GM12874 (cell line): ENCODE measurements around the gene APOM.

Experiments
- CTCF ChIP-seq: IDR thresholded peaks from 2 replicates; pipeline ENCODE4 v1.5.1; 2011; ENCODE audit warnings: low read depth, mild to moderate bottlenecking, control low read depth, low read length, moderate library complexity; ENCODE audit not compliant: insufficient read depth

Gene APOM

GRCh38 chr6:31632279-31632946 is 23.3 kb upstream of the APOM start:
- no peak for TF ChIP-seq CTCF

GRCh38 chr6:31633447-31633846 is 22.2 kb upstream of the APOM start:
- no peak for TF ChIP-seq CTCF

GRCh38 chr6:31634131-31634530 is 21.6 kb upstream of the APOM start:
- no peak for TF ChIP-seq CTCF

GRCh38 chr6:31634969-31635575 is 20.6 kb upstream of the APOM start:
- TF ChIP-seq CTCF = no peak

- no peak for TF ChIP-seq CTCF
Observed at GRCh38 chr6:31636698-31637596, 18.7 kb upstream of the APOM start.

- no peak for TF ChIP-seq CTCF
Observed at GRCh38 chr6:31639043-31639442, 16.7 kb upstream of the APOM start.

- no peak for TF ChIP-seq CTCF
Observed at GRCh38 chr6:31639449-31639861, 16.2 kb upstream of the APOM start.
